IMR-90 (cell line): ENCODE results near the gene TECTB. TPM values are rescaled to one million over a fixed set of nuclear protein-coding genes. Genes with fewer than 3 reads are reported as not detected.

Source experiments
- ATAC-seq: fragments of 200-7000 bp; cut with Tn5 transposase; 2 replicates; pipeline ENCODE4 v1.9.1; 2020; ENCODE audit warnings: low read depth, mild to moderate bottlenecking, moderate library complexity
- BruUV-seq: library from RNA; stranded (reverse); fragments of 400-500 nt; replicated peaks from 2 replicates; lab custom pipeline; 2021; lab: Mats Ljungman, UMichigan
- CTCF ChIA-PET: fragments of 300-600 bp; formaldehyde crosslinking; extraction: SDS; loops from one replicate; lab custom pipeline; 2021; ENCODE audit warnings: antibody characterized with exemption; lab: Yijun Ruan, JAX
- POLR2A ChIA-PET: fragments of 300-600 bp; sonication (Branson Sonifier 250); formaldehyde crosslinking; loops from one replicate; lab custom pipeline; 2022; ENCODE audit warnings: antibody characterized with exemption; ENCODE audit not compliant: unreplicated experiment; lab: Charles Lee
- DNase-seq: peaks from one replicate; pipeline ENCODE4 v3.0.0; 2013
- H2AFZ ChIP-seq: replicated peaks from 2 replicates; pipeline ENCODE3; 2013; ENCODE audit warnings: low read length, mild to moderate bottlenecking; ENCODE audit not compliant: poor library complexity
- H2AK5ac ChIP-seq: 2 replicates; pipeline ENCODE4 v1.6.1; 2013; ENCODE audit warnings: low read depth, low read length, inconsistent platforms
- H2AK9ac ChIP-seq: replicated peaks from 2 replicates; pipeline ENCODE3; 2013; ENCODE audit warnings: mild to moderate bottlenecking, low read depth, low read length, moderate library complexity; ENCODE audit not compliant: poor library complexity
- H2BK120ac ChIP-seq: 2 replicates; pipeline ENCODE4 v1.6.1; 2013; ENCODE audit warnings: low read depth, low read length, inconsistent platforms
- H2BK15ac ChIP-seq: 3 replicates; pipeline ENCODE4 v1.6.1; 2013; ENCODE audit warnings: low read depth, low read length, inconsistent platforms
- H2BK20ac ChIP-seq: 2 replicates; pipeline ENCODE4 v1.6.1; 2013; ENCODE audit warnings: low read depth, mild to moderate bottlenecking, inconsistent platforms, low read length, moderate library complexity
- H2BK5ac ChIP-seq: 2 replicates; pipeline ENCODE4 v1.6.1; 2013; ENCODE audit warnings: mild to moderate bottlenecking, low read depth, low read length, inconsistent platforms; ENCODE audit not compliant: poor library complexity, severe bottlenecking
- H3K14ac ChIP-seq: replicated peaks from 2 replicates; pipeline ENCODE4 v1.6.1; 2013; ENCODE audit warnings: low read depth, low read length, inconsistent platforms
- H3K18ac ChIP-seq: 2 replicates; pipeline ENCODE4 v1.6.1; 2013; ENCODE audit warnings: low read depth, low read length, control low read depth
- H3K23ac ChIP-seq: 2 replicates; pipeline ENCODE4 v1.6.1; 2013; ENCODE audit warnings: low read depth, low read length, inconsistent platforms
- H3K27ac ChIP-seq: 2 replicates; pipeline ENCODE4 v1.5.1; 2013; ENCODE audit warnings: mild to moderate bottlenecking, control low read depth, low read length; ENCODE audit not compliant: insufficient read depth
- H3K27me3 ChIP-seq: 2 replicates; pipeline ENCODE4 v1.6.1; 2013; ENCODE audit warnings: low read length; ENCODE audit not compliant: control insufficient read depth, insufficient read depth
- H3K36me3 ChIP-seq: 2 replicates; pipeline ENCODE4 v1.6.1; 2013; ENCODE audit warnings: low read length, mixed read lengths; ENCODE audit not compliant: control insufficient read depth, insufficient read depth
- H3K4ac ChIP-seq: 2 replicates; pipeline ENCODE4 v1.6.1; 2013; ENCODE audit warnings: low read depth, low read length, inconsistent platforms
- H3K4me1 ChIP-seq: 2 replicates; pipeline ENCODE4 v1.6.1; 2013; ENCODE audit warnings: low read length, mixed read lengths; ENCODE audit not compliant: control insufficient read depth, insufficient read depth
- H3K4me2 ChIP-seq: 2 replicates; pipeline ENCODE4 v1.6.1; 2013; ENCODE audit warnings: low read depth, mild to moderate bottlenecking, control low read depth, low read length, moderate library complexity
- H3K4me3 ChIP-seq: 2 replicates; pipeline ENCODE4 v1.5.1; 2013; ENCODE audit warnings: low read depth, mild to moderate bottlenecking, control low read depth, low read length, moderate library complexity; ENCODE audit not compliant: insufficient read depth
- H3K56ac ChIP-seq: 2 replicates; pipeline ENCODE4 v1.6.1; 2013; ENCODE audit warnings: low read length, inconsistent platforms; ENCODE audit not compliant: insufficient read depth; ENCODE audit errors: extremely low read depth
- H3K79me1 ChIP-seq, 2 experiments: 2 replicates each; pipeline ENCODE4 v1.6.1; 2013; ENCODE audit warnings: low read length in 2 of 2, inconsistent platforms in 1 of 2, low read depth in 1 of 2
- H3K9ac ChIP-seq: 2 replicates; pipeline ENCODE4 v1.6.1; 2013; ENCODE audit warnings: low read depth, low read length, control low read depth
- H3K9me1 ChIP-seq: 2 replicates; pipeline ENCODE4 v1.6.1; 2013; ENCODE audit warnings: low read length, inconsistent platforms; ENCODE audit not compliant: insufficient read depth
- H3K9me3 ChIP-seq: 2 replicates; pipeline ENCODE4 v1.6.1; 2013; ENCODE audit warnings: low read length; ENCODE audit not compliant: control insufficient read depth, insufficient read depth
- H4K20me1 ChIP-seq: 2 replicates; pipeline ENCODE4 v1.6.1; 2013; ENCODE audit warnings: low read length, inconsistent platforms; ENCODE audit not compliant: insufficient read depth
- H4K5ac ChIP-seq: 2 replicates; pipeline ENCODE4 v1.6.1; 2013; ENCODE audit warnings: mild to moderate bottlenecking, low read depth, low read length, control low read depth
- H4K8ac ChIP-seq, 2 experiments: 2 replicates each; pipeline ENCODE4 v1.6.1; 2013; ENCODE audit warnings: low read depth in 2 of 2, low read length in 2 of 2, control low read depth in 1 of 2, inconsistent platforms in 1 of 2
- H4K91ac ChIP-seq: 2 replicates; pipeline ENCODE4 v1.6.1; 2013; ENCODE audit warnings: low read depth, low read length, inconsistent platforms; ENCODE audit not compliant: insufficient read depth
- CHD1 ChIP-seq: IDR thresholded peaks from 2 replicates; pipeline ENCODE4 v1.6.1; 2012; ENCODE audit warnings: low read depth, low read length, improper control_type of control experiment
- FOS ChIP-seq: fragments of 150-350 bp; IDR thresholded peaks from 2 replicates; pipeline ENCODE4 v1.6.1; 2016; ENCODE audit warnings: low read depth, low read length
- MAFK ChIP-seq: IDR thresholded peaks from 2 replicates; pipeline ENCODE4 v1.6.1; 2012; ENCODE audit warnings: low read depth, low read length, improper control_type of control experiment
- MAZ ChIP-seq: IDR thresholded peaks from 2 replicates; pipeline ENCODE4 v1.6.1; 2012; ENCODE audit warnings: low read depth, mild to moderate bottlenecking, low read length, improper control_type of control experiment, moderate library complexity, borderline replicate concordance
- MXI1 ChIP-seq: IDR thresholded peaks from 2 replicates; pipeline ENCODE4 v1.6.1; 2012; ENCODE audit warnings: low read depth, mild to moderate bottlenecking, low read length, moderate library complexity, borderline replicate concordance
- NFE2L2 ChIP-seq: fragments of 150-350 bp; IDR thresholded peaks from 2 replicates; pipeline ENCODE4 v1.6.1; 2016; ENCODE audit warnings: low read depth, mild to moderate bottlenecking, low read length
- POLR2A ChIP-seq: IDR thresholded peaks from 2 replicates; pipeline ENCODE4 v1.6.1; 2012; ENCODE audit warnings: mild to moderate bottlenecking, low read depth, low read length
- RAD21 ChIP-seq: IDR thresholded peaks from 2 replicates; pipeline ENCODE4 v1.6.1; 2012; ENCODE audit warnings: low read length, improper control_type of control experiment
- RCOR1 ChIP-seq: IDR thresholded peaks from 2 replicates; pipeline ENCODE4 v1.6.1; 2012; ENCODE audit warnings: mild to moderate bottlenecking, low read length, improper control_type of control experiment; ENCODE audit not compliant: insufficient replicate concordance
- SMC3 ChIP-seq: fragments of 150-350 bp; IDR thresholded peaks from 2 replicates; pipeline ENCODE4 v1.6.1; 2016; ENCODE audit warnings: low read depth, mild to moderate bottlenecking, antibody characterized with exemption, low read length, moderate library complexity
- whole genome bisulfite sequencing, 2 experiments: methylation state at CpG; one replicate each; pipeline versions ENCODE4 v1.1.5 to v1.1.7; 2013; ENCODE audit warnings: missing lambda C conversion rate in 2 of 2; ENCODE audit not compliant: insufficient read length in 1 of 2; ENCODE audit errors: extremely low coverage in 2 of 2; 5-methylcytosine and 5-hydroxymethylcytosine counted together
- dilution Hi-C: fragments of 300-500 bp; cut with HindIII; formaldehyde crosslinking; loops from one replicate; pipeline ENCODE4 v1.14.3; 2018; ENCODE audit warnings: low sequenced_read_pairs; ENCODE audit not compliant: unreplicated experiment
- in situ Hi-C: fragments of 300-500 bp; cut with MboI; formaldehyde crosslinking; loops from 3 replicates; pipeline ENCODE4 v1.14.3; 2019; ENCODE audit warnings: low sequenced_read_pairs, inconsistent platforms, mixed read lengths
- intact Hi-C: fragments of 100-400 bp; cut with micrococcal nuclease; formaldehyde crosslinking; loops from 2 replicates; pipeline ENCODE4 v1.10.0; 2022
- polyA plus RNA-seq, 3 experiments: library from polyadenylated mRNA; depleted of rRNA; stranded (reverse); fragments of >200 nt; gene quantifications; 2 replicates each; pipeline ENCODE4 v1.2.3, GENCODE V29; 2012; ENCODE audit warnings: low replicate concordance in 1 of 3
- total RNA-seq: library from RNA; depleted of rRNA; stranded (reverse); fragments of >200 nt; gene quantifications from 2 replicates; pipeline ENCODE4 v1.2.3, GENCODE V29; 2012
- TF ChIP-seq, protein P1 (sequence below): fragments of 150-350 bp; IDR thresholded peaks from 2 replicates; pipeline ENCODE4 v1.6.1; 2017; ENCODE audit warnings: mild to moderate bottlenecking, antibody characterized with exemption, low read length, low read depth
- TF ChIP-seq, protein P2 (sequence below): conservative IDR thresholded peaks from 2 replicates; pipeline ENCODE4 v1.5.1; 2012; ENCODE audit warnings: mild to moderate bottlenecking, low read depth, low read length, improper control_type of control experiment
- TF ChIP-seq, protein P3 (sequence below): fragments of 150-350 bp; IDR thresholded peaks from 2 replicates; pipeline ENCODE4 v1.6.1; 2016; ENCODE audit warnings: low read depth, mild to moderate bottlenecking, low read length, moderate library complexity, borderline replicate concordance

Gene TECTB
- total and polyA plus RNA-seq, 2 of the 4 experiments (the other 2 are of a cell fraction): not detected

GRCh38 chr10:112235920-112236319 lies 47.3 kb upstream of the TECTB start:
- peak; percentile 17 for DNase-seq
- H3K18ac ChIP-seq: no peak overlapping the region
- ChIA-PET CTCF (no interaction called here), POLR2A (no interaction called here)
- H3K9ac ChIP-seq: no peak overlapping the region
- no peak overlapping the region for H4K8ac ChIP-seq
- H3K27ac ChIP-seq: no peak overlapping the region
- no peak overlapping the region for H2AK5ac ChIP-seq
- H2BK20ac ChIP-seq: no peak overlapping the region
- H2AFZ ChIP-seq: no peak overlapping the region
- dilution Hi-C loops (no loop called here), in situ Hi-C loops (no loop called here), intact Hi-C loops (no loop called here)
- TF ChIP-seq RAD21 (no peak), NFE2L2 (no peak), SMC3 (no peak), FOS (no peak), CHD1 (no peak), MAFK (no peak), RCOR1 (no peak), MXI1 (no peak), POLR2A (no peak), MAZ (no peak)
- TF ChIP-seq, protein P1, sequence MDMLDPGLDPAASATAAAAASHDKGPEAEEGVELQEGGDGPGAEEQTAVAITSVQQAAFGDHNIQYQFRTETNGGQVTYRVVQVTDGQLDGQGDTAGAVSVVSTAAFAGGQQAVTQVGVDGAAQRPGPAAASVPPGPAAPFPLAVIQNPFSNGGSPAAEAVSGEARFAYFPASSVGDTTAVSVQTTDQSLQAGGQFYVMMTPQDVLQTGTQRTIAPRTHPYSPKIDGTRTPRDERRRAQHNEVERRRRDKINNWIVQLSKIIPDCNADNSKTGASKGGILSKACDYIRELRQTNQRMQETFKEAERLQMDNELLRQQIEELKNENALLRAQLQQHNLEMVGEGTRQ: no peak
- TF ChIP-seq, protein P2, sequence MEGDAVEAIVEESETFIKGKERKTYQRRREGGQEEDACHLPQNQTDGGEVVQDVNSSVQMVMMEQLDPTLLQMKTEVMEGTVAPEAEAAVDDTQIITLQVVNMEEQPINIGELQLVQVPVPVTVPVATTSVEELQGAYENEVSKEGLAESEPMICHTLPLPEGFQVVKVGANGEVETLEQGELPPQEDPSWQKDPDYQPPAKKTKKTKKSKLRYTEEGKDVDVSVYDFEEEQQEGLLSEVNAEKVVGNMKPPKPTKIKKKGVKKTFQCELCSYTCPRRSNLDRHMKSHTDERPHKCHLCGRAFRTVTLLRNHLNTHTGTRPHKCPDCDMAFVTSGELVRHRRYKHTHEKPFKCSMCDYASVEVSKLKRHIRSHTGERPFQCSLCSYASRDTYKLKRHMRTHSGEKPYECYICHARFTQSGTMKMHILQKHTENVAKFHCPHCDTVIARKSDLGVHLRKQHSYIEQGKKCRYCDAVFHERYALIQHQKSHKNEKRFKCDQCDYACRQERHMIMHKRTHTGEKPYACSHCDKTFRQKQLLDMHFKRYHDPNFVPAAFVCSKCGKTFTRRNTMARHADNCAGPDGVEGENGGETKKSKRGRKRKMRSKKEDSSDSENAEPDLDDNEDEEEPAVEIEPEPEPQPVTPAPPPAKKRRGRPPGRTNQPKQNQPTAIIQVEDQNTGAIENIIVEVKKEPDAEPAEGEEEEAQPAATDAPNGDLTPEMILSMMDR: no peak
- TF ChIP-seq, protein P3, sequence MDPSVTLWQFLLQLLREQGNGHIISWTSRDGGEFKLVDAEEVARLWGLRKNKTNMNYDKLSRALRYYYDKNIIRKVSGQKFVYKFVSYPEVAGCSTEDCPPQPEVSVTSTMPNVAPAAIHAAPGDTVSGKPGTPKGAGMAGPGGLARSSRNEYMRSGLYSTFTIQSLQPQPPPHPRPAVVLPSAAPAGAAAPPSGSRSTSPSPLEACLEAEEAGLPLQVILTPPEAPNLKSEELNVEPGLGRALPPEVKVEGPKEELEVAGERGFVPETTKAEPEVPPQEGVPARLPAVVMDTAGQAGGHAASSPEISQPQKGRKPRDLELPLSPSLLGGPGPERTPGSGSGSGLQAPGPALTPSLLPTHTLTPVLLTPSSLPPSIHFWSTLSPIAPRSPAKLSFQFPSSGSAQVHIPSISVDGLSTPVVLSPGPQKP: no peak
- H3K4me3 ChIP-seq: no peak overlapping the region
- H3K4ac ChIP-seq: no peak overlapping the region
- H3K23ac ChIP-seq: no peak overlapping the region
- no peaks in the 10 kb centered on the region; the same call in 1 of the 2 replicates for H3K4me1 ChIP-seq
- ATAC-seq: peak; percentile 42
- no peaks in the 10 kb centered on the region for H3K36me3 ChIP-seq
- no peak overlapping the region for H2BK5ac ChIP-seq
- WGBS, 2 experiments: no CpG with 5 or more reads among the region's 4 CpGs
- no peak overlapping the region for H3K4me2 ChIP-seq
- no peaks in the 10 kb centered on the region for H4K20me1 ChIP-seq
- H3K27me3 ChIP-seq: no peaks in the 10 kb centered on the region
- no peak overlapping the region for H2AK9ac ChIP-seq
- BruUV-seq: no TSS peak
- peaks cover 10% of the 10 kb centered on the region for H3K9me3 ChIP-seq
- H3K56ac ChIP-seq: no peak overlapping the region
- no peak overlapping the region for H2BK15ac ChIP-seq
- H3K9me1 ChIP-seq: no peaks in the 10 kb centered on the region
- no peak overlapping the region for H3K14ac ChIP-seq
- no peak overlapping the region for H2BK120ac ChIP-seq
- no peaks in the 10 kb centered on the region for H3K79me1 ChIP-seq
- no peak overlapping the region for H4K91ac ChIP-seq
- H4K5ac ChIP-seq: no peak overlapping the region
